GM18502 (cell line): ENCODE results near the gene IMP4.
"Not testable (repeated sequence)": the region's sequence is repeated elsewhere in the genome, so short reads cannot be mapped to it uniquely, and the experiment has no call there.

Source experiments
- ATAC-seq: cut with Tn5 transposase; IDR thresholded peaks from one replicate; pipeline ENCODE4 v1.9.1; 2021; ENCODE audit warnings: mild to moderate bottlenecking; ENCODE audit not compliant: unreplicated experiment, poor library complexity

Gene IMP4

GRCh38 chr2:130342533-130343275 lies at the start of gene IMP4:
Gene IMP4 (plus strand): TSS chr2:130342897. CDS start chr2:130342933, 36 bp downstream.
- peak; percentile 86 for ATAC-seq

GRCh38 chr2:130300258-130300969 lies 42.3 kb upstream of the IMP4 start:
- ATAC-seq: no peak

GRCh38 chr2:130300970-130301348 lies 41.7 kb upstream of the IMP4 start:
- ATAC-seq: no peak

- ATAC-seq: peak; percentile 48
Observed at GRCh38 chr2:130302164-130302886, 40.4 kb upstream of the IMP4 start.

GRCh38 chr2:130303169-130303568 lies 39.5 kb upstream of the IMP4 start:
- peak; percentile 85 for ATAC-seq

- ATAC-seq: no peak
Observed at GRCh38 chr2:130304726-130305125, 38.0 kb upstream of the IMP4 start.

GRCh38 chr2:130307850-130308249 lies 34.8 kb upstream of the IMP4 start:
- ATAC-seq: no peak

- ATAC-seq: peak; percentile 55
Observed at GRCh38 chr2:130310881-130311280, 31.8 kb upstream of the IMP4 start.

- no peak for ATAC-seq
Observed at GRCh38 chr2:130313812-130314334, 28.8 kb upstream of the IMP4 start.

GRCh38 chr2:130314377-130314776 lies 28.3 kb upstream of the IMP4 start:
- no peak for ATAC-seq

GRCh38 chr2:130316596-130316995 lies 26.1 kb upstream of the IMP4 start:
- no peak for ATAC-seq

- no peak for ATAC-seq
Observed at GRCh38 chr2:130318906-130319305, 23.8 kb upstream of the IMP4 start.

- ATAC-seq: no peak
Observed at GRCh38 chr2:130319536-130319935, 23.2 kb upstream of the IMP4 start.

GRCh38 chr2:130327703-130328527 lies 14.8 kb upstream of the IMP4 start:
- no peak for ATAC-seq

GRCh38 chr2:130328710-130329109 lies 14.0 kb upstream of the IMP4 start:
- no peak for ATAC-seq

- ATAC-seq: peak; percentile 64
Observed at GRCh38 chr2:130332271-130333073, 10.2 kb upstream of the IMP4 start.

GRCh38 chr2:130333253-130333652 lies 9.4 kb upstream of the IMP4 start:
- not testable (repeated sequence) for ATAC-seq

- ATAC-seq: no peak
Observed at GRCh38 chr2:130334026-130334425, 8.7 kb upstream of the IMP4 start.

- no peak for ATAC-seq
Observed at GRCh38 chr2:130335226-130335625, 7.5 kb upstream of the IMP4 start.
